Measurements from ENCODE around the gene MYO7A.

GRCh38 chr11:77217156-77217555 lies 89.1 kb downstream of the MYO7A start:
- TF ChIP-seq POLR2A (IDR thresholded peaks at IDR 0.05) (no peak), CTCF (IDR thresholded peaks at IDR 0.05) (no peak)

All from thyroid gland (tissue), 4 donors.